GM18858 (cell line): ENCODE measurements around the gene SHROOM3.

Source experiments
- ATAC-seq: cut with Tn5 transposase; IDR thresholded peaks from one replicate; pipeline ENCODE4 v1.9.1; 2021; ENCODE audit not compliant: unreplicated experiment

The SHROOM3 gene

GRCh38 chr4:76800902-76801301 lies 365.9 kb downstream of the SHROOM3 start:
- no peak for ATAC-seq

GRCh38 chr4:76801621-76802235 lies 366.7 kb downstream of the SHROOM3 start:
- no peak for ATAC-seq

GRCh38 chr4:76802236-76803021 lies 367.4 kb downstream of the SHROOM3 start:
- no peak for ATAC-seq

GRCh38 chr4:76803522-76803921 lies 368.5 kb downstream of the SHROOM3 start:
- ATAC-seq = no peak

GRCh38 chr4:76804096-76804495 lies 369.1 kb downstream of the SHROOM3 start:
- no peak for ATAC-seq

- no peak for ATAC-seq
Observed at GRCh38 chr4:76806346-76806745, 371.3 kb downstream of the SHROOM3 start.

- no peak for ATAC-seq
Observed at GRCh38 chr4:76806757-76807156, 371.7 kb downstream of the SHROOM3 start.

GRCh38 chr4:76809594-76810305 lies 374.7 kb downstream of the SHROOM3 start:
- ATAC-seq = no peak

GRCh38 chr4:76811604-76812412 lies 376.8 kb downstream of the SHROOM3 start:
- ATAC-seq = no peak

GRCh38 chr4:76813070-76813469 lies 378.0 kb downstream of the SHROOM3 start:
- ATAC-seq = no peak

- no peak for ATAC-seq
Observed at GRCh38 chr4:76821641-76822040, 386.6 kb downstream of the SHROOM3 start.

- no peak for ATAC-seq
Observed at GRCh38 chr4:76822303-76822702, 387.3 kb downstream of the SHROOM3 start.

GRCh38 chr4:76823495-76823894 lies 388.5 kb downstream of the SHROOM3 start:
- ATAC-seq = no peak

- no peak for ATAC-seq
Observed at GRCh38 chr4:76830612-76830963, 395.6 kb downstream of the SHROOM3 start.

GRCh38 chr4:76830964-76831703 lies 396.1 kb downstream of the SHROOM3 start:
- no peak for ATAC-seq

GRCh38 chr4:76831711-76832373 lies 396.8 kb downstream of the SHROOM3 start:
- no peak for ATAC-seq
